NOMO-1 (cell line): ENCODE results near the gene AGAP3.

ENCODE experiments used
- DNase-seq, 2 experiments: peaks; one replicate each; lab custom pipeline; 2025; ENCODE audit not compliant: unreplicated experiment in 2 of 2; lab: John Stamatoyannopoulos, UW

The AGAP3 gene

GRCh38 chr7:151087245-151088018 lies 1.2 kb downstream of the AGAP3 start:
- DNase-seq = peak in 1 of 2 experiments; percentile 18

- no peak for DNase-seq
Observed at GRCh38 chr7:151088019-151088855, 2.0 kb downstream of the AGAP3 start.

DNA sequence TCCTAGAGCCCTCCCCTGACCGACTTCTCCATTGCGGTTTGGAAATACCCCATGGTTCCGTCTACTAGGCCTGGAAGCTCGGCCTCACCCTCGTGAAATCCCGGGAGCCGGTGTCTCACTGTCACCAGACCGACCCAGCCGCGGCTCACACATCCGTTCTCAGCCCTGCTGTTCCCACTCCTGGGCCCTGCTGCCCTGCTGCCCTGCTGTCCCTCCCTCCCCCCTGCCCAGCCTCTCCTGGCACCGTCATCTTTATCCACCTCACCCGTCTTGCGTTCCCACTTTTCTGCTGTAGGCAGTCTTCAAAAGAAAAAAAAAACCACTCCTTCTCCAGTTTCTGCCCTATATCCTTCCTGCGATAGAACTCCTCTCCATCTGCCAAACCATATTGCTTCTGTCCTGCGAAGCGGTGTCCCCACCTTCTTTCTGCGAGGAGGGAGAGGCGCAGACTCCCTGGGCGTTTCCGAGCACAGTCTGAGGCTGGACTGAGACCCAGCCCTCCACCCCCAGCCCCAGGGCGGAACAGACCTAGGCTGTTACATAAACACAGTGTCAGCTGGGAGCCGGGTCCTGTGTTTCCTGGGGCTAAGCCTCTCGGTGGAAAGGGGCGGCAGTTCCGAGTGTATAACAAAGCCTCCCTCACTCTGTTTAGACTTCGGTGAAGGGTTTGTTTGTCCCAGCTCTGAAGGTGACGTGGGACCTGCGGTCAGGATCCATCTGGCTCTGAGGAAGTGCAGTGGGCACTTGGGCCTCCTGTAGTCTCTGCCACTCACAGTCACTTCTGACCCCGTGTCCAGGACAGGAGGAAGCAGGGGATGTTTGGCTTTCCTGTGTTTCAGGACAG lies 2.8 kb downstream of the AGAP3 start:
- DNase-seq = no peak

DNA sequence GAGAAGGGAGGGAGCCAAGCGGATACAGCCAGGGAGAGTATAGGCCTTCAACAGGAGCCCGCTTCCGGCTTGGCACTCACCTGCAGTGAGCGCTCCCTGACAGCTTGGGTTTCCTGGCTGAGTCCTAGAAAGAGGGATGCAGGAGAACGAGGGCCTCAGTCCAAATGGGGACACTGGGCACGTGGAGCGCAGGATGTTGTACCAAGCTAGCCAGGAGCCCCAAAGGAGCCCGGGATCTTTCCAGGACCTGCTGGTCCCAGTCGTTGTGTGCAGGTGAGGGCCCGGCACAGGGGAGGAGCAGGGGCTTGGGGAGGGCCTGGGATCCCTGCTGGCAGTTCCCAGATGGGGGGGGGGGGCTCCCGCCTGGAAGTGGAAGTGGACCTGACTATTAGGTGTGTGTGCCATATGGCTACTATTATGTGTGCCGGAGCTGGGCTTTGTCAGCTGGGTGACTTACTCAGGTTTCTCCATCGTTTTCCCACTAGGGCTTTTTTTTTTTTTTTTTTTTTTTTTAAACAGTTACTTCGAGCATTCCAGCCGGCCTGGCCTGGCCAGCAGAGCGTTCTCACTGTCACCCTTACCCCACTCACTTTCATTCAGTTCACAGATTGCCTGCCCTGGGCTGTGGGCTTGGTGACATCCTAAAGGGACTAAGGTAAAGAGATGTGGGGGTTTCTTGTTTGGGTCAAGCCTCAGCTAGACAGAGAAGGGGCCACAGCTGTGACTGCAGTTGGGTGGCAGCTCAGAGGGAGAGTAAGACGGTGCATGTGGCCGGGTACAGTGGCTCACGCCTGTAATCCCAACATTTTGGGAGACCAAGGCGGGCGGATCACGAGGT lies 3.8 kb downstream of the AGAP3 start:
- DNase-seq = no peak

DNA sequence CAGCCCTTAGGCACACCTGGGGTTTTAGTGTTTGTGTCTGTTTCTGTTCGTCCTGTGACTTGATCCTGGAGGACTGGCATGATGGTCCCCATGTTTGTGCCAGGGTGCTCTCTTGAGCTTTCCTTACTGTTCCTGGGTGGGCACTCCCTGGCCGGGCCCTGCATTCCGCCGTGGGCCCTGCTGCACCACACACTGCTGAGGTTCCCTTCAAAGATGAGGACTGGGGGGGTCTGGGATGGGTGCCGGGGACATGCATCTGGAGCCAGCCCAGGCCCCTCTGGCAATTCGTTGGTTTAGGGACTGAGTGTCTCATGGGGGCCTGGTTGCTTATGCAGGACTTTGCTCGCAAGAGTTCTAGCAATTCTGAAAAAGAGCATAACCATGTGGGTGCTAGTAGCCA lies 4.7 kb downstream of the AGAP3 start:
- DNase-seq = no peak

DNA sequence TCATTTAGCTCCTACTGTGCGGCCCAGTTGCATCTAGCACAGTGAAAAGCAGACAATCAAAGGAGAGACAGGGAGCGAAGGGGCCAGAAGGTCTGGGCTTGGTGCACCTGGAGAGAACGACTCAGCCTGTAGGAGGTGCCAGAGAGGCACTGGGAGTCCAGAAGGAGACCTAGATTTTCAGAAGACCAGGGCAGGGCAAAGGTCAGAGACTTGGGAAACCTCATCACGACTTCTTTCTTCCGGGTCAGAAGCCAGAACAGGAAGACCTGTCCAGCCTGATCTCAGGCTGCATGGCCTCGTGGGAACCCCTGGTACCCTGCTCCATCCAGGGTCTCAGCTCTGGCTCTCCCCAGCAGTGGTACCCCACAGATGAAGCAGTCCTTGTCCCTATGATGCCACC lies 5.2 kb downstream of the AGAP3 start:
- DNase-seq = no peak

GRCh38 chr7:151091988-151092387 lies 5.7 kb downstream of the AGAP3 start:
- DNase-seq = no peak

- DNase-seq = no peak
Observed at GRCh38 chr7:151093748-151094147, 7.5 kb downstream of the AGAP3 start.

GRCh38 chr7:151094675-151095074 lies 8.4 kb downstream of the AGAP3 start:
- no peak for DNase-seq

DNA sequence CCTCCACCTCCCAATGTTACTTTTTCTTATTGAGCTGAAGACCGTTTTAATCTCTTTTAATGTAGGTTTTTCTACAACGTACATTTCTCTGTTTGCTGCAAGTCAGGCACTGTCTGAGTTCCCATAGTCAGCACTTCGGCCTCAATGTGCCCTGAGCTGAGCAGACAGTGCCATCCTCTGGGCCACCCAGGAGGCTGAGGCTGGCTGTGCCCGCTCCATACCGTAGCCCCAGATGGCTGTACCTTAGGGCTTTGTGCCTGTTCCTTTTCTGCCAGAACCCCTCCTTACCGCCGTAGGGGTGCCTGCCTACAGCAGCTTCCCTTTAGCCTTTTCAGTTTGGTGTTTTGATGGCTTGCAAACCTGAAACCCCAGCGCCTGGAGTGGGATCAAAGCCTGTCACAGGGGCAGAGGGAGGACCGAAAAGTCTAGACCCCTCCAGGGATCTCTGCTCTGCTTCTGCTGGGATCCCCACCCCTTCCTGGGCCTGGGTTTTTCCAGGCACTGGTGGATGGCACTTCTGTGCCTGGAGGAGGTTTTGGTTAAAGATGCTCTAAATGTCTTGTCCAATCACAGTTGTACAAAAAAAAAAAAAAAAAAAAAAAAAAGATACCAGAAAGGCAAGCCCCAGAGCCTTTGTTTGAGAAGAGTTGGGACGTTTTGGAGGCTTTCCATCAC lies 9.0 kb downstream of the AGAP3 start:
- DNase-seq = no peak

- no peak for DNase-seq
Observed at GRCh38 chr7:151095828-151096475, 9.7 kb downstream of the AGAP3 start.

- DNase-seq = no peak
Observed at GRCh38 chr7:151099486-151100211, 13.4 kb downstream of the AGAP3 start.

GRCh38 chr7:151100921-151101320 lies 14.6 kb downstream of the AGAP3 start:
- no peak for DNase-seq

DNA sequence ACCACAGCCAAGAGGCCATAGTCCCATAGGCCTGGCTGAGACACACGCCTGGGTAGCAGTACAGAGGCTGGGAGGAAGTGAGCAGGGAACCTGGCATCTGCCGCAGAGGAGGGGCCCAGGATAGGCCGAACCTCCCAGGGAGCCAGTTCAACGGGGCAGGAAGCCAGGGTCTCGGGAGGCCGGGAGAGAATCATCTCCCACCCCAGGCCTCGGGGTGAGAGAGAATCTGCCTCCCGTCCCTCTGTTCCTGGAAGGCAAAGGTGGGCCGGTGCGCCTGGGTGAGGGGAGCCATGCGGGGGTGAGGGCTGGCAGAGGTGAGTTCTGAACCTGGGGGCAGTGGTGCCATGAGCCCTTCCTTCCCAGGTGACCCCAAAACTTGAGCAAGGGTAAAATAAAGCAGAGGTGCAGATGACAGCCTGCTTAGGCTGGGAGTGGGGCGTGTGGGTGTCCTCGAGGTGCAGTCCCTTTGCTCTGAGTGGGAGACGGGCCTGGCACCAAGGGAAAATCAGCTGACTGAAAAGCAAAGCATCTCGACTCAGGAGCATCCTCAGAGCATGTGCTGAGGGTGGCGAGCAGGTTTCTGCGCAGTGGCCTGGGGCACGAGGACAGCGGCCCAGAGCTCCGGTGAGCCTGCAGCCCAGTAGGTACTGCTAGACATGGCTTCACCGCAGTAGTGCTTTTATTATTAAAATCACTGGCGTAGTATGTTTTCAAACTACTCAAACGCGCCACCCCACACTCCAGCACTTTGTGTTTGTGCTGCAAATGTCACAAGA lies 15.5 kb downstream of the AGAP3 start:
- DNase-seq = no peak

DNA sequence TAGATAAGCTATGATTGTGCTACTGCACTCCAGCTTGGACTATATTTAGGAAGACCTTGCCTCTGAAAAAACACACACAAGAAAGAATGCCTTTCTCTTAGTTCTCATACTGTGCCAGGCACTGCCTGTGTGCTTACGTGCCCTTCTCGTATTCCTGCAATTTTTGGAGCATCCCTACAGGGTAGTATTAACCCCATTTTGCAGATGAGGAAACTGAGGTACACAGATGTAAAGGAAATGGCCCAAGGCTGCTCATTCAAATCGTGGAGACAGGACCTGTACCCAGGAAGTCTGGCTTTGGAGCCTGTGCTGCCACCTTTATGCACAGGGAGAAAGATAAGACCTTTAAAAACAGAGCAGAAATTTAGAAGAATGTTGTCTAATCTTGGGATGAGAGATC lies 16.7 kb downstream of the AGAP3 start:
- DNase-seq = no peak

- no peak for DNase-seq
Observed at GRCh38 chr7:151103973-151104372, 17.7 kb downstream of the AGAP3 start.

DNA sequence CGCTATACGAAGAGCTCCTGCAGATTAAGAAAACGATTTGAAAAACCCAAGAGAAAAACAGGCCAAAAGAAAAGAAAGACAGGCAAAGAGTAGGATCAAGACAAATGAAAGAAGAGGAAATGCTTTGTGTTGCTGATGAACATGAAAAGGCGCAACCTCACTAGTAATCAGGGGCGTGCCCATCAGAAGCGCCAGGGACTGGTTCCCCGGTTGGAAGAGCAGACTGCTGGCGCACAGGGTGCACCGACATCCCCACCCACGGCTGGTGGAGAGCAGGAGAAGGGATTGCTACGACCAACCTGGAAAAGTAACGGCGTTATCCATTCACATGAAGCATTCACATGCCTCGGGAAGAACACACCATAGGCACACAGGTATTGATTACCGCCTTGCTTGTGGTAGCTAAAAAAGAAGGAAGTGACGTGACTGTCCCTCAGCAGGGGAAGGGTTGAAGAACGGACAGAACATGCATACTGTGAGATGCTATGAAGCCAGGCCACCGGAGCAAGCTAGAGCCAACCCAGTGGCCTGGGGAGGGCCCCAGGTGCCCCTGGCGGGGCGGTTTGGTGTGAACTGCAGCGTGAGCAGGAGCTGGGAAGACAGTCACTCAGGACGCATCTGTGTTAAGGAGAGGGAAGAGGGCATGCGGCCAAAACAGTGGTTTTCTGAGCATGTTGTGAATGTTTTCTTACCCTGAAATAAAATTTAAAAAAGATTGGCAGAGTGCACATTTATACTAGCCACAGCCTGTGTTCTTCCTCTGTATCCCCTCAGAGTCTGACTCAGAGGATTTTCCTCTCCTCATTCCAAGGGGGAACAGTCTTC lies 18.3 kb downstream of the AGAP3 start:
- no peak for DNase-seq
